ENCODE results near the gene SAC3D1. TPM values are rescaled to one million over a fixed set of nuclear protein-coding genes. Genes with fewer than 3 reads are reported as not detected.

Gene SAC3D1
- total and polyA plus RNA-seq, 2 donors (not counting 1 experiment from before 2014, with no cell fraction given) = 3.1 to 8.6 TPM

GRCh38 chr11:65084598-65085375 is 43.8 kb downstream of the SAC3D1 start:
- Histone ChIP-seq H3K4me3 (replicated peaks in 1 of 4; ENCODE audit: control extremely low read depth in 1 of 4, insufficient read depth in 1 of 4, low read depth in 3 of 4, low read length in 4 of 4) (peak overlapping the region; percentile 71 to 91 (median 84)), H3K27me3 (ENCODE audit: control insufficient read depth, insufficient read depth, low read length) (no peaks in the 10 kb centered on the region), H3K36me3 (ENCODE audit: control insufficient read depth, insufficient read depth, low read length) (peaks cover 21% of the 10 kb centered on the region), H3K79me2 (ENCODE audit: control insufficient read depth, insufficient read depth, low read length) (peaks cover 40% of the 10 kb centered on the region), H2AFZ (ENCODE audit: low read length) (no peak overlapping the region), H3K9ac (ENCODE audit: insufficient read depth, low read length) (peak overlapping the region; percentile 95), H3K4me1 (ENCODE audit: control insufficient read depth, extremely low read depth, insufficient read depth, low read length) (peaks cover 11% of the 10 kb centered on the region), H3K4me2 (ENCODE audit: extremely low read depth, insufficient read depth, low read length) (peak overlapping the region; percentile 59), H3K27ac (ENCODE audit: insufficient read depth, low read length) (peak overlapping the region; percentile 85), H3K9me3 (ENCODE audit: control insufficient read depth, insufficient read depth, low read depth, low read length) (no peaks in the 10 kb centered on the region), H4K20me1 (ENCODE audit: control insufficient read depth, extremely low read depth, insufficient read depth, low read length) (no peaks in the 10 kb centered on the region)
- TF ChIP-seq CTCF (conservative IDR thresholded peaks at IDR 0.05 in 1 of 2, IDR thresholded peaks at IDR 0.05 in 1 of 2; ENCODE audit: low read depth in 1 of 2, low read length in 2 of 2) = no peak
- no peak for DNase-seq (ENCODE audit: low read depth in 2 of 2)

GRCh38 chr11:65085446-65085845 is 44.4 kb downstream of the SAC3D1 start:
- peak overlapping the region; percentile 59 for H3K4me2 ChIP-seq (ENCODE audit: extremely low read depth, insufficient read depth, low read length)
- H3K4me3 ChIP-seq (replicated peaks in 1 of 4; ENCODE audit: control extremely low read depth in 1 of 4, insufficient read depth in 1 of 4, low read depth in 3 of 4, low read length in 4 of 4) = peak overlapping the region in 2 of 4 experiments; percentile 90 to 91
- H4K20me1 ChIP-seq (ENCODE audit: control insufficient read depth, extremely low read depth, insufficient read depth, low read length) = no peaks in the 10 kb centered on the region
- no peak overlapping the region for H3K27ac ChIP-seq (ENCODE audit: insufficient read depth, low read length)
- no peaks in the 10 kb centered on the region for H3K9me3 ChIP-seq (ENCODE audit: control insufficient read depth, insufficient read depth, low read depth, low read length)
- no peak overlapping the region for H3K9ac ChIP-seq (ENCODE audit: insufficient read depth, low read length)
- peaks cover 21% of the 10 kb centered on the region for H3K36me3 ChIP-seq (ENCODE audit: control insufficient read depth, insufficient read depth, low read length)
- H3K4me1 ChIP-seq (ENCODE audit: control insufficient read depth, extremely low read depth, insufficient read depth, low read length) = peaks cover 11% of the 10 kb centered on the region
- TF ChIP-seq CTCF (conservative IDR thresholded peaks at IDR 0.05 in 1 of 2, IDR thresholded peaks at IDR 0.05 in 1 of 2; ENCODE audit: low read depth in 1 of 2, low read length in 2 of 2) = no peak
- H3K27me3 ChIP-seq (ENCODE audit: control insufficient read depth, insufficient read depth, low read length) = no peaks in the 10 kb centered on the region
- no peak overlapping the region for H2AFZ ChIP-seq (ENCODE audit: low read length)
- H3K79me2 ChIP-seq (ENCODE audit: control insufficient read depth, insufficient read depth, low read length) = peaks cover 38% of the 10 kb centered on the region
- no peak for DNase-seq (ENCODE audit: low read depth in 2 of 2)

GRCh38 chr11:65086809-65087208 is 45.8 kb downstream of the SAC3D1 start:
- H3K79me2 ChIP-seq (ENCODE audit: control insufficient read depth, insufficient read depth, low read length) = peaks cover 30% of the 10 kb centered on the region
- H3K9me3 ChIP-seq (ENCODE audit: control insufficient read depth, insufficient read depth, low read depth, low read length) = no peaks in the 10 kb centered on the region
- H3K9ac ChIP-seq (ENCODE audit: insufficient read depth, low read length) = no peak overlapping the region
- no peak for DNase-seq (ENCODE audit: low read depth in 2 of 2)
- no peak overlapping the region for H3K4me3 ChIP-seq (replicated peaks in 1 of 4; ENCODE audit: control extremely low read depth in 1 of 4, insufficient read depth in 1 of 4, low read depth in 3 of 4, low read length in 4 of 4)
- no peak overlapping the region for H2AFZ ChIP-seq (ENCODE audit: low read length)
- no peak overlapping the region for H3K4me2 ChIP-seq (ENCODE audit: extremely low read depth, insufficient read depth, low read length)
- H3K27ac ChIP-seq (ENCODE audit: insufficient read depth, low read length) = no peak overlapping the region
- peaks cover 11% of the 10 kb centered on the region for H3K4me1 ChIP-seq (ENCODE audit: control insufficient read depth, extremely low read depth, insufficient read depth, low read length)
- no peaks in the 10 kb centered on the region for H3K27me3 ChIP-seq (ENCODE audit: control insufficient read depth, insufficient read depth, low read length)
- H4K20me1 ChIP-seq (ENCODE audit: control insufficient read depth, extremely low read depth, insufficient read depth, low read length) = no peaks in the 10 kb centered on the region
- no peak for TF ChIP-seq CTCF (conservative IDR thresholded peaks at IDR 0.05 in 1 of 2, IDR thresholded peaks at IDR 0.05 in 1 of 2; ENCODE audit: low read depth in 1 of 2, low read length in 2 of 2)
- no peak for TF ChIP-seq EZH2 (IDR thresholded peaks at IDR 0.05; ENCODE audit: low read length, missing control alignments)
- peaks cover 21% of the 10 kb centered on the region for H3K36me3 ChIP-seq (ENCODE audit: control insufficient read depth, insufficient read depth, low read length)

Data from fibroblast of lung (primary cell).